Neutrophil (primary cell): Measurements from ENCODE around the gene RNF148.

ENCODE experiments used
- H3K27ac ChIP-seq: fragments of 200-600 bp; sonication (generic); 2 replicates; pipeline ENCODE4 v1.5.1; 2016; ENCODE audit warnings: mild to moderate bottlenecking, moderate library complexity
- H3K27me3 ChIP-seq: fragments of 200-600 bp; sonication (generic); 2 replicates; pipeline ENCODE4 v1.6.0; 2016; ENCODE audit warnings: mild to moderate bottlenecking
- H3K36me3 ChIP-seq: fragments of 200-600 bp; sonication (generic); 2 replicates; pipeline ENCODE4 v1.5.1; 2017
- H3K4me1 ChIP-seq, 2 experiments: fragments of 200-600 bp in 1 of 2; sonication (generic) in 1 of 2; 1 replicate in 1 of 2; 2 replicates in 1 of 2; pipeline versions ENCODE4 v1.5.1 to v1.6.1; 2013 to 2016; ENCODE audit warnings: low read depth in 1 of 2, low read length in 1 of 2, mild to moderate bottlenecking in 1 of 2, moderate library complexity in 1 of 2; ENCODE audit not compliant: control insufficient read depth in 1 of 2, insufficient read depth in 1 of 2
- H3K4me3 ChIP-seq, 2 experiments: fragments of 200-600 bp in 1 of 2; sonication (generic) in 1 of 2; 1 replicate in 1 of 2; 2 replicates in 1 of 2; pipeline ENCODE4 v1.5.1; 2013 to 2016; ENCODE audit warnings: low read depth in 1 of 2, low read length in 1 of 2, mild to moderate bottlenecking in 1 of 2, moderate library complexity in 1 of 2
- H3K9me3 ChIP-seq: fragments of 200-600 bp; sonication (generic); 2 replicates; pipeline ENCODE4 v1.5.1; 2016
- CTCF ChIP-seq: fragments of 200-600 bp; sonication (generic); IDR thresholded peaks from 2 replicates; pipeline ENCODE4 v1.5.1; 2016; ENCODE audit warnings: antibody characterized with exemption

RNF148 gene

DNA sequence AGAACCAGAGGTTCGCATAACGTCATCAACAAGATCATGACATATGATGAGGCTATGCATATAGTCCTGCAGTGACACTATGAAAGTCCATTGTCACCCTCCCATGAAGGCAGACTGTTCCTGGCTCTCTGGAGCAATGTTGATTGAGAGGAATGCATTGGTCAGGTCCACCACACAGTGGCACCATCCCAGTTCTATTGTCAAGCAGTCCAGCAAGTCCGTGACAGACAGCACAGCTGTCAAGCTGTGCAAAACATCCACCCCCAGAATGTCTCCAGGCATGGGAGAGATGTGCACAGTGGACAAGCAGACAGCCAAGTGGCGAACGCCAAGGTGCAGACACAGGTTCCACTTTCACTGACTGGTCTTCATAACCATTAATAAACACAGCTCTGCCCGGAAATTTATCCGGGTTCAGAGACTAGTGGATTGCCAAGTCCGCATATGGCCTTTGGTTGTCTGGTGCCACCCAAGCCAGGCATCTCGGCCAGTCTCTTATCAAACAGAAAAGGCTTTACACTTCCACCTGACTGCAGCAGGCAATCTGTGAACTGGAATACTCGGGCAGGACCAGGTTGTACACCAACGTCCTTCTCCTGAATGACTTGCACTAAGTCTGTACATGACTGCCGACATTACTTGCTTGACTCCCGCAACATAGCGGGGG is 11.0 kb downstream of the RNF148 start:
- Histone ChIP-seq H3K4me1 (no peaks in the 10 kb centered on the region), H3K27ac (no peak overlapping the region), H3K27me3 (no peaks in the 10 kb centered on the region), H3K36me3 (no peaks in the 10 kb centered on the region), H3K4me3 (no peak overlapping the region), H3K9me3 (no peaks in the 10 kb centered on the region)
- TF ChIP-seq CTCF, result no peak

DNA sequence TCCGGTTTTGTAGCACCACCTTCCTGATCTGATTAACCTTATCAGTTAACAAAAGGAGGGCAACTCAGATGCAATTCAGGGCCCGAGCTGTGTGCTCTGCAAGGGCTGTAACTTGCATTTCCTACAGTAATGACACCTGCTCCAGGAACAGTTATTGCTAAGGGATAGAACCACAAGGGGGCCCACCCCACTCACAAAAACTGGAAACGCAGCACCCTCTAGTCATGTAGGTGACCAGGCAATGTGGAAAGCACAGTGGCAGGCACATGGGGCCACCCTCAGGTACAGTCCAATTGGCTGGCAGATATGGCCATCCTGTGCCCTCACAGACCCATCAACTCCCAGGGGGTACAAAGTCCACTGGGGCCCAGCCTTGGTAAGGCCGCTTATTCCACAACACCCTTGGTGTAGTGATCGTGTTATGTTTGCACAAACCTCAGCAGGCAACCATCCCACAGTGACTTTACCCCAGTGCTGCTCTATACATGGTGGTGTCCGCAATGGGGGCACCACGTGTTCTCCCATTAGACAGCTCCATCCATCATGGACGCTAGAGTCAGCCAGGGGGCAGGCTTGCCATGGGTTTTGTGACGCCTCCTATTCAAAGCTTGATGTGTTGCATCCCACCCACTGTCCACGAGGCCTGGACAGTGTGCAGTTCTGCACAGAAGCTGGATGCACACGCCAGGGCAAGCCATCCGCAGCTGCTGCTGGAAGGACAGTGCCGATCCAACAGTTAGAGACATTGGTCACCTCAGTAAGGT is 13.2 kb downstream of the RNF148 start:
- no peaks in the 10 kb centered on the region for H3K4me1 ChIP-seq
- no peak overlapping the region for H3K27ac ChIP-seq
- no peaks in the 10 kb centered on the region for H3K36me3 ChIP-seq
- no peaks in the 10 kb centered on the region for H3K9me3 ChIP-seq
- no peak for TF ChIP-seq CTCF
- H3K4me3 ChIP-seq, result no peak overlapping the region
- H3K27me3 ChIP-seq, result no peaks in the 10 kb centered on the region

DNA sequence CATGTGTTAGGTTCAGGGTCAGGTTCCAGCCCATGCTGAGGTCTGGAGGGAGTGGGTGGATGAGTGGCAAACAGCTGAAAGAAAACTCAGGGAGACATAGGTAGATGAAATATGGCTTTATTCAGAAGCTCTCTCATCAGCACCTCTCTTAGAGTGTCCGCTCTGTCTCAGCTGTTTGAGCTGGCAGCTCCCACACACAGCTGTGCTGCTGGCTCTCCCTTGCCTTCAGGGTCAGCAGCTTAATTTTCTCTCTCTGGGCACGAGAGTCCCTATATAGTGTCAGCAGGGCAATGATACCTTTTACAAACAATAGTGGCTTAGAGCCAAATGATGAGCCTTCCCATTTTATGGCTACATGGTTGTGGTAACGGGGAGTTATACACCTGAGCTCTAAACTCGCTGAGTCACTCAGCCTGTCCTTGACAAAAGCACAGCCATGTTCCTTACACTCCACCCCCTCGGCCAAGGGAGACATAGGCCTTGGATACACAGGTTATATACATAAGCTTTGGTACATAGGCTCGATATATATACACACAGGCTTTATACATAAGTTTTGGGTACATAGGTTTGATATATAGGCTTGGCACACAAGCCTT is 14.2 kb downstream of the RNF148 start:
- TF ChIP-seq CTCF, result no peak
- Histone ChIP-seq H3K36me3 (no peaks in the 10 kb centered on the region), H3K4me1 (no peaks in the 10 kb centered on the region), H3K4me3 (no peak overlapping the region), H3K27ac (no peak overlapping the region), H3K27me3 (no peaks in the 10 kb centered on the region), H3K9me3 (no peaks in the 10 kb centered on the region)

GRCh38 chr7:122686360-122686878 is 16.3 kb downstream of the RNF148 start:
- Histone ChIP-seq H3K27ac (no peak overlapping the region), H3K4me1 (no peaks in the 10 kb centered on the region), H3K27me3 (no peaks in the 10 kb centered on the region), H3K4me3 (no peak overlapping the region), H3K36me3 (no peaks in the 10 kb centered on the region), H3K9me3 (no peaks in the 10 kb centered on the region)
- TF ChIP-seq CTCF, result no peak

- Histone ChIP-seq H3K9me3 (no peaks in the 10 kb centered on the region), H3K4me3 (no peak overlapping the region)
Measured at GRCh38 chr7:122684504-122684903, 18.2 kb downstream of the RNF148 start.

More at GRCh38 chr7:122684504-122684903, 18.2 kb downstream of the RNF148 start:
- no peak for TF ChIP-seq CTCF
- H3K4me1 ChIP-seq, result no peaks in the 10 kb centered on the region
- H3K27ac ChIP-seq, result no peak overlapping the region
- H3K27me3 ChIP-seq, result no peaks in the 10 kb centered on the region
- H3K36me3 ChIP-seq, result no peaks in the 10 kb centered on the region
